ENCODE data around the gene S100A2. TPM values are rescaled to one million over a fixed set of nuclear protein-coding genes. Genes with fewer than 3 reads are reported as not detected.

The S100A2 gene
- total RNA-seq, 1 donor: 3.3 TPM

- no peak for TF ChIP-seq CTCF (IDR thresholded peaks at IDR 0.05; ENCODE audit: insufficient read depth, low read length)
- DNase-seq (ENCODE audit: low read depth): no peak
- H3K4me3 ChIP-seq (ENCODE audit: low read depth, low read length): no peak overlapping the region
Measured at GRCh38 chr1:153543736-153544135, 21.9 kb downstream of the S100A2 start.

- DNase-seq (ENCODE audit: low read depth): no peak
- H3K4me3 ChIP-seq (ENCODE audit: low read depth, low read length): no peak overlapping the region
- no peak for TF ChIP-seq CTCF (IDR thresholded peaks at IDR 0.05; ENCODE audit: insufficient read depth, low read length)
Measured at GRCh38 chr1:153542956-153543711, 22.5 kb downstream of the S100A2 start.

- TF ChIP-seq CTCF (IDR thresholded peaks at IDR 0.05; ENCODE audit: insufficient read depth, low read length): no peak
- DNase-seq (ENCODE audit: low read depth): no peak
- H3K4me3 ChIP-seq (ENCODE audit: low read depth, low read length): no peak overlapping the region
Measured at GRCh38 chr1:153541641-153542590, 23.7 kb downstream of the S100A2 start.

- TF ChIP-seq CTCF (IDR thresholded peaks at IDR 0.05; ENCODE audit: insufficient read depth, low read length): no peak
- DNase-seq (ENCODE audit: low read depth): peak; percentile 51
- H3K4me3 ChIP-seq (ENCODE audit: low read depth, low read length): no peak within 1 kb of the TSS
Measured at GRCh38 chr1:153540394-153541361, 25.0 kb downstream of the S100A2 start, which contains the start of gene S100A5. S100A5 (minus strand) TSS chr1:153540934; CDS start chr1:153540191, 743 bp downstream.

- no peak for DNase-seq (ENCODE audit: low read depth)
- no peak for TF ChIP-seq CTCF (IDR thresholded peaks at IDR 0.05; ENCODE audit: insufficient read depth, low read length)
- H3K4me3 ChIP-seq (ENCODE audit: low read depth, low read length): no peak overlapping the region
Measured at GRCh38 chr1:153539395-153540093, 26.1 kb downstream of the S100A2 start.

All from fibroblast of the aortic adventitia (primary cell).